Measurements from ENCODE around the gene MTIF3. TPM values are rescaled to one million over a fixed set of nuclear protein-coding genes. Genes with fewer than 3 reads are reported as not detected.

The MTIF3 gene
- polyA plus RNA-seq, 1 experiment, result 72.5 TPM

DNA sequence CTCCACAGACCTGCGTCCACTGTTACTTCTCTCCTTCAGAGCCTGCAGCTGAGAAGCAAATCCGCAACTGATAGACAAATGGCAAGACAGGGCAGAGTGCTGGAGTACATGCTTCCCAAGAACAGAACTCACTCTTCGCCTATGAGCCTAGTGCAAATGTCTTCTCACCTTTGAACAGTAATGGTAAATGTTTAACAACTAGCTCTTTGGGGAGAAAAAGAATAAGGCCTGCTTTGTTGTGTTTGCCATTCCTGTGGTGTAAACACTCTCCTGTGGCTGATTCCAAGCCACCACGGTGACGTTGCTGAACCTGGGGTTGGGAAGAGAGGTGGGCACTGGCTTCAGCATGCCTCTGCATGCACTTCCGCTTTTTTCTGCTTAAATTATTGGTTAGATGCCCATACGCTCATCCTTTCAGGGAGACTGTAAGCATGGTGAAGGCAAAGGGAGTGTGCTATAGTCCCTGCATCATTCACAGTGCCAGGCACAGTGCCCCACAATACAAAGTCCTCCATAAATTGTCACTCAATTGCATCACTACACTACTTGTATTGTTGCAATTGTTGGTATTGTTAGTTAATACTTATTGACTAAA is 54.0 kb downstream of the MTIF3 start:
- Histone ChIP-seq H3K27me3 (ENCODE audit: control insufficient read depth, insufficient read depth, low read length) (peaks cover 3% of the 10 kb centered on the region), H3K9me3 (ENCODE audit: control insufficient read depth, insufficient read depth, low read length) (peaks cover 3% of the 10 kb centered on the region; the same call in 1 of the 2 replicates), H3K4me3 (ENCODE audit: low read depth, low read length) (no peak overlapping the region), H3K27ac (ENCODE audit: low read depth, low read length) (no peak overlapping the region)
- POLR2A ChIA-PET, result no interaction called here
- CTCF ChIA-PET, result no interaction called here
- no peak for DNase-seq (ENCODE audit: low read depth, low spot score)
- no peak for TF ChIP-seq CTCF (IDR thresholded peaks at IDR 0.05; ENCODE audit: low read depth, low read length)

DNA sequence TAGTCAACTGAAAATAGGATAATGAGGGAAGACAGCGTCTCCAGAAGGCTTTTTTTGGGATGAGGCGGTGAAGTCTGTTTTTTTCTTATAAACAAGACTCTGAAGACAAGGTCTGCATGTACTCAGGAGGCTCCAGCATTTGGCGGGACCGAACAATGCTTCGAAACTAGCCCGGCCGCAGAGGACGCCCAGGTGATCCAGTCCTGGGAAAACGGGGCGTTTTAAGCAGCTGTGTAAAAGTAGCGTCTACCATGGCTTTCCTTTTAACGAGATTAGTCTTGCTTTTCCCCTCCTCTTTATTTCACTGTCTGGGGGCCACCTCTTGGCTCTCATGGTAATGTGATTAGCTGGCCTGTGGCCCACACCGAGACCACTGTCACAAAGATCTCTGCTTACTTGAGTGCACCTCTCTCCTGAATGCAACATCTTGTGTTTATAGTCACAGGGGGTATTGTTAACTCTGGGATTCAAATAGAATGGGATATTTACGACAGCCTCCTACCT is 55.3 kb downstream of the MTIF3 start:
- POLR2A ChIA-PET, result no interaction called here
- H3K9me3 ChIP-seq (ENCODE audit: control insufficient read depth, insufficient read depth, low read length), result no peaks in the 10 kb centered on the region
- H3K27ac ChIP-seq (ENCODE audit: low read depth, low read length), result no peak overlapping the region
- peaks cover 3% of the 10 kb centered on the region for H3K27me3 ChIP-seq (ENCODE audit: control insufficient read depth, insufficient read depth, low read length)
- no peak for DNase-seq (ENCODE audit: low read depth, low spot score)
- no peak overlapping the region for H3K4me3 ChIP-seq (ENCODE audit: low read depth, low read length)
- CTCF ChIA-PET, result no interaction called here
- no peak for TF ChIP-seq CTCF (IDR thresholded peaks at IDR 0.05; ENCODE audit: low read depth, low read length)

- Histone ChIP-seq H3K27ac (ENCODE audit: low read depth, low read length) (no peak overlapping the region), H3K4me3 (ENCODE audit: low read depth, low read length) (no peak overlapping the region), H3K9me3 (ENCODE audit: control insufficient read depth, insufficient read depth, low read length) (no peaks in the 10 kb centered on the region), H3K27me3 (ENCODE audit: control insufficient read depth, insufficient read depth, low read length) (peaks cover 8% of the 10 kb centered on the region)
- POLR2A ChIA-PET, result no interaction called here
- TF ChIP-seq CTCF (IDR thresholded peaks at IDR 0.05; ENCODE audit: low read depth, low read length), result no peak
- CTCF ChIA-PET, result interaction anchor here (1.2 to 1.9 kb wide), 2 partner anchors 19 to 434 kb away, joined by 4 read pairs; no protein-coding TSS in a partner anchor
- DNase-seq (ENCODE audit: low read depth, low spot score), result no peak
Observed at GRCh38 chr13:27393101-27393500, 57.3 kb downstream of the MTIF3 start.

DNA sequence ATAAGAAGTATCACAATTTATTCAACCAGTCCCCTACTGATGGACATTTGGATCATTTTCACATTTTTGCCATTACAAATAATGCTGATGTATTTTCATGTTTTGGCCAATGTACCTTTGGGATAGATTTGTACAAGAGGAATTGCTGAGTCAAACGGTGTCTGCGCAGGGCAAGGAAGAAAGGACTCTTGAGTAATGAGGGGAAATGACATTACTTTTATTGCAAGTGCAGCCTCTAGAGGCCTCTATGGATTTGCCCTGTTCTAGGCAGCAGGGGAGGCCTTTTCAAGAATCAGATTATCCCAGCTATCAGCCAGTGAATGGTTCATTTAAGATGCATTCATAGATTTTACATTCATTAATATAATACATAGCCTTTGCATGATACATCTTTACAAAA is 58.9 kb downstream of the MTIF3 start:
- H3K27ac ChIP-seq (ENCODE audit: low read depth, low read length), result no peak overlapping the region
- POLR2A ChIA-PET, result no interaction called here
- H3K27me3 ChIP-seq (ENCODE audit: control insufficient read depth, insufficient read depth, low read length), result peaks cover 8% of the 10 kb centered on the region

More for the DNA sequence above, 58.9 kb downstream of the MTIF3 start:
- no peak for TF ChIP-seq CTCF (IDR thresholded peaks at IDR 0.05; ENCODE audit: low read depth, low read length)
- H3K4me3 ChIP-seq (ENCODE audit: low read depth, low read length), result no peak overlapping the region
- no peaks in the 10 kb centered on the region for H3K9me3 ChIP-seq (ENCODE audit: control insufficient read depth, insufficient read depth, low read length)
- DNase-seq (ENCODE audit: low read depth, low spot score), result no peak
- CTCF ChIA-PET, result interaction anchor here (0.9 kb wide), 1 partner anchor 435 kb away, joined by 3 read pairs; no protein-coding TSS in a partner anchor
